Neural crest cell (in vitro differentiated cells): ENCODE measurements around the gene GPR157. TPM values are rescaled to one million over a fixed set of nuclear protein-coding genes. Genes with fewer than 3 reads are reported as not detected.
"Not testable (repeated sequence)": the region's sequence is repeated elsewhere in the genome, so short reads cannot be mapped to it uniquely, and the experiment has no call there.

Experiments used
- DNase-seq: peaks from one replicate; pipeline ENCODE4 v3.0.0; 2021; ENCODE audit warnings: low read depth, mixed read lengths, low spot score
- H3K27ac Mint-ChIP-seq: one replicate; pipeline ENCODE4 v1.8.0; 2021; ENCODE audit warnings: mild to moderate bottlenecking, mixed read lengths; ENCODE audit not compliant: unreplicated experiment
- H3K27me3 Mint-ChIP-seq: 2 replicates; pipeline ENCODE4 v1.8.0; 2021; ENCODE audit warnings: low read depth, mild to moderate bottlenecking, mixed read lengths
- H3K36me3 Mint-ChIP-seq: 2 replicates; pipeline ENCODE4 v1.8.0; 2021; ENCODE audit warnings: low read depth, mild to moderate bottlenecking, mixed read lengths
- H3K4me1 Mint-ChIP-seq: 2 replicates; pipeline ENCODE4 v1.8.0; 2021; ENCODE audit warnings: mixed read lengths
- H3K4me3 Mint-ChIP-seq: one replicate; pipeline ENCODE4 v1.8.0; 2021; ENCODE audit warnings: mild to moderate bottlenecking, mixed read lengths
- H3K9me3 Mint-ChIP-seq: 2 replicates; pipeline ENCODE4 v1.8.0; 2021; ENCODE audit warnings: mixed read lengths
- CTCF ChIP-seq: fragments of 200-600 bp; sonication (generic); conservative IDR thresholded peaks from 2 replicates; pipeline ENCODE4 v1.5.0; 2021; ENCODE audit warnings: antibody characterized with exemption, mild to moderate bottlenecking
- total RNA-seq: library from RNA; stranded (reverse); gene quantifications from 2 replicates; pipeline ENCODE4 v1.2.1, GENCODE V29; 2021

GPR157 gene
- total RNA-seq, 1 donor from 2014 or later, result 1.9 TPM

- Mint-ChIP-seq H3K27me3 (peaks cover 49% of the 10 kb centered on the region), H3K36me3 (no peaks in the 10 kb centered on the region), H3K27ac (no peak overlapping the region), H3K4me3 (no peak overlapping the region), H3K4me1 (peaks cover 15% of the 10 kb centered on the region), H3K9me3 (peaks cover 4% of the 10 kb centered on the region)
- DNase-seq, result no peak
- TF ChIP-seq CTCF, result no peak
These were observed 2.4 kb downstream of the GPR157 start for GRCh38 chr1:9126511-9126910.

- H3K27ac Mint-ChIP-seq, H3K4me3 Mint-ChIP-seq, H3K9me3 Mint-ChIP-seq, H3K36me3 Mint-ChIP-seq, DNase-seq: not testable (repeated sequence)
- peaks cover 15% of the 10 kb centered on the region for H3K4me1 Mint-ChIP-seq
- H3K27me3 Mint-ChIP-seq, result peaks cover 46% of the 10 kb centered on the region
These were observed 3.1 kb downstream of the GPR157 start for GRCh38 chr1:9125847-9126246.

GRCh38 chr1:9125325-9125724 is 3.6 kb downstream of the GPR157 start:
- no peaks in the 10 kb centered on the region for H3K36me3 Mint-ChIP-seq

GRCh38 chr1:9124389-9124788 is 4.5 kb downstream of the GPR157 start:
- not testable (repeated sequence) for H3K9me3 Mint-ChIP-seq
- peaks cover 27% of the 10 kb centered on the region for H3K4me1 Mint-ChIP-seq

More at GRCh38 chr1:9125325-9125724, 3.6 kb downstream of the GPR157 start:
- no peak overlapping the region for H3K4me3 Mint-ChIP-seq
- DNase-seq, result no peak
- peaks cover 19% of the 10 kb centered on the region for H3K4me1 Mint-ChIP-seq
- H3K27ac Mint-ChIP-seq, result no peak overlapping the region
- TF ChIP-seq CTCF, result no peak
- H3K27me3 Mint-ChIP-seq, result peaks cover 41% of the 10 kb centered on the region
- peaks cover 4% of the 10 kb centered on the region for H3K9me3 Mint-ChIP-seq

GRCh38 chr1:9123665-9124064 is 5.2 kb downstream of the GPR157 start:
- not testable (repeated sequence) for H3K27ac Mint-ChIP-seq, H3K36me3 Mint-ChIP-seq, H3K9me3 Mint-ChIP-seq, H3K4me3 Mint-ChIP-seq, DNase-seq
- Mint-ChIP-seq H3K4me1 (peaks cover 31% of the 10 kb centered on the region), H3K27me3 (peaks cover 32% of the 10 kb centered on the region)

More at GRCh38 chr1:9124389-9124788, 4.5 kb downstream of the GPR157 start:
- not testable (repeated sequence) for H3K36me3 Mint-ChIP-seq, H3K4me3 Mint-ChIP-seq, DNase-seq, H3K27ac Mint-ChIP-seq
- H3K27me3 Mint-ChIP-seq, result peaks cover 33% of the 10 kb centered on the region

GRCh38 chr1:9121496-9122409 is 7.1 kb downstream of the GPR157 start:
- Mint-ChIP-seq H3K4me1 (peaks cover 22% of the 10 kb centered on the region), H3K4me3 (no peak overlapping the region), H3K9me3 (peaks cover 2% of the 10 kb centered on the region), H3K27me3 (peaks cover 13% of the 10 kb centered on the region), H3K27ac (no peak overlapping the region), H3K36me3 (no peaks in the 10 kb centered on the region)
- TF ChIP-seq CTCF, result no peak
- DNase-seq, result no peak

- Mint-ChIP-seq H3K36me3 (no peaks in the 10 kb centered on the region), H3K4me3 (peak overlapping the region; percentile 61), H3K4me1 (peaks cover 22% of the 10 kb centered on the region)
These were observed 8.5 kb downstream of the GPR157 start for GRCh38 chr1:9120312-9120958.

More at GRCh38 chr1:9120312-9120958, 8.5 kb downstream of the GPR157 start:
- Mint-ChIP-seq H3K9me3 (peaks cover 2% of the 10 kb centered on the region), H3K27ac (no peak overlapping the region), H3K27me3 (peaks cover 5% of the 10 kb centered on the region)
- peak; percentile 43 for DNase-seq
- TF ChIP-seq CTCF, result no peak
